NCI-H1105 treated with DMSO at 0.1 percent for 48 hours (cell line): ENCODE results near the gene TMEM163.

Experiments used
- DNase-seq: peaks from one replicate; lab custom pipeline; 2025; lab: John Stamatoyannopoulos, UW

The TMEM163 gene

GRCh38 chr2:134457765-134458472 lies 260.9 kb downstream of the TMEM163 start:
- DNase-seq = no peak

- no peak for DNase-seq
These were observed 261.4 kb downstream of the TMEM163 start for GRCh38 chr2:134457353-134457752.

- DNase-seq = no peak
These were observed 263.4 kb downstream of the TMEM163 start for GRCh38 chr2:134455426-134455825.

- no peak for DNase-seq
These were observed 263.9 kb downstream of the TMEM163 start for GRCh38 chr2:134454931-134455330.

GRCh38 chr2:134454426-134454825 lies 264.4 kb downstream of the TMEM163 start:
- no peak for DNase-seq

GRCh38 chr2:134453973-134454372 lies 264.8 kb downstream of the TMEM163 start:
- no peak for DNase-seq

- DNase-seq = no peak
These were observed 265.3 kb downstream of the TMEM163 start for GRCh38 chr2:134453476-134453875.

GRCh38 chr2:134452042-134452733 lies 266.6 kb downstream of the TMEM163 start:
- no peak for DNase-seq

- DNase-seq = no peak
These were observed 267.5 kb downstream of the TMEM163 start for GRCh38 chr2:134451347-134451630.

- no peak for DNase-seq
These were observed 268.9 kb downstream of the TMEM163 start for GRCh38 chr2:134449751-134450513.

- DNase-seq = no peak
These were observed 269.6 kb downstream of the TMEM163 start for GRCh38 chr2:134449157-134449556.

- no peak for DNase-seq
These were observed 270.1 kb downstream of the TMEM163 start for GRCh38 chr2:134448650-134449049.

- DNase-seq = no peak
These were observed 271.1 kb downstream of the TMEM163 start for GRCh38 chr2:134447669-134448068.

- no peak for DNase-seq
These were observed 272.3 kb downstream of the TMEM163 start for GRCh38 chr2:134446383-134447017.

- DNase-seq = no peak
These were observed 272.8 kb downstream of the TMEM163 start for GRCh38 chr2:134445985-134446382.

- DNase-seq = no peak
These were observed 273.7 kb downstream of the TMEM163 start for GRCh38 chr2:134445116-134445515.

- no peak for DNase-seq
These were observed 274.9 kb downstream of the TMEM163 start for GRCh38 chr2:134443814-134444480.

- DNase-seq = no peak
These were observed 277.5 kb downstream of the TMEM163 start for GRCh38 chr2:134441153-134441863.

GRCh38 chr2:134440336-134440909 lies 278.4 kb downstream of the TMEM163 start:
- no peak for DNase-seq

GRCh38 chr2:134438371-134438770 lies 280.4 kb downstream of the TMEM163 start:
- DNase-seq = no peak

GRCh38 chr2:134436706-134437105 lies 282.1 kb downstream of the TMEM163 start:
- DNase-seq = no peak
